K562 (cell line): Measurements from ENCODE around the gene CENPP. TPM values are rescaled to one million over a fixed set of nuclear protein-coding genes. Genes with fewer than 3 reads are reported as not detected.

Source experiments
- ARNT ChIP-seq, 2 experiments: fragments of 450-650 bp; IDR thresholded peaks; 2 replicates each; pipeline ENCODE4 v1.6.1; 2016; ENCODE audit warnings: mild to moderate bottlenecking in 1 of 2
- ATF2 ChIP-seq: sonication (generic); formaldehyde crosslinking; IDR thresholded peaks from 2 replicates; pipeline ENCODE4 v1.8.1; 2022; ENCODE audit warnings: missing genetic modification reagents
- ATF4 ChIP-seq: fragments of 450-650 bp; formaldehyde crosslinking; IDR thresholded peaks from 2 replicates; pipeline ENCODE4 v1.4.0; 2022; ENCODE audit warnings: mild to moderate bottlenecking, moderate library complexity
- DACH1 ChIP-seq: fragments of 450-650 bp; IDR thresholded peaks from 2 replicates; pipeline ENCODE4 v1.6.1; 2018; ENCODE audit not compliant: partially characterized antibody
- DEAF1 ChIP-seq: fragments of 450-650 bp; formaldehyde crosslinking; IDR thresholded peaks from 2 replicates; pipeline ENCODE4 v1.4.0; 2020; ENCODE audit warnings: mild to moderate bottlenecking, moderate library complexity
- POLR2AphosphoS5 ChIP-seq: IDR thresholded peaks from 2 replicates; pipeline ENCODE4 v1.6.1; 2011; ENCODE audit warnings: mild to moderate bottlenecking, low read depth, low read length, moderate library complexity; ENCODE audit not compliant: control insufficient read depth, insufficient read depth
- SNRNP70 ChIP-seq: fragments of 200-400 bp; formaldehyde crosslinking; optimal IDR thresholded peaks from 2 replicates; pipeline ENCODE3; 2017; ENCODE audit warnings: low read depth, low read length
- SP2 ChIP-seq: IDR thresholded peaks from 2 replicates; pipeline ENCODE4 v1.6.1; 2011; ENCODE audit warnings: mild to moderate bottlenecking, low read depth, low read length, moderate library complexity; ENCODE audit not compliant: poor library complexity, severe bottlenecking; ENCODE audit errors: extremely low read depth
- ZBTB11 ChIP-seq, 3 experiments: fragments of 200-800 bp in 1 of 3; fragments of 250-450 bp in 1 of 3; fragments of 450-650 bp in 1 of 3; sonication (Bioruptor Pico) in 1 of 3; sonication (Bioruptor generic) in 1 of 3; formaldehyde crosslinking in 1 of 3; IDR thresholded peaks; 2 replicates each; pipeline versions ENCODE4 v1.6.1 to v1.8.0; 2016 to 2022; ENCODE audit warnings: mild to moderate bottlenecking in 2 of 3, missing genetic modification characterization in 2 of 3, missing compliant biosample characterization in 1 of 3, moderate library complexity in 1 of 3
- ZFP91 ChIP-seq: sonication (generic); formaldehyde crosslinking; IDR thresholded peaks from 2 replicates; pipeline ENCODE4 v1.8.0; 2022; ENCODE audit warnings: mild to moderate bottlenecking, missing genetic modification reagents
- polyA plus RNA-seq, 8 experiments: library from polyadenylated mRNA; depleted of rRNA in 4 of 8; stranded (reverse) in 5 of 8; unstranded in 3 of 8; fragments of >200 nt; fragmentation: Nextera tagmentation in 2 of 8; fragmentation: Illumina TruSeq in 1 of 8; extraction: Ambion mirVana in 2 of 8; extraction: Trizol in 1 of 8; gene quantifications; 2 replicates each; pipeline versions ENCODE4 v1.2.1 to v1.2.3, GENCODE V29; 2011 to 2014; ENCODE audit warnings: inconsistent platforms in 1 of 8, missing spikeins in 1 of 8
- total RNA-seq, 7 experiments: library from RNA; depleted of rRNA in 6 of 7; stranded (reverse); fragments of >200 nt in 6 of 7; fragmentation: Illumina TruSeq in 2 of 7; extraction: Trizol in 2 of 7; gene quantifications; 2 replicates each; pipeline versions ENCODE4 v1.2.1 to v1.2.3, GENCODE V29; 2011 to 2021; ENCODE audit warnings: low replicate concordance in 1 of 7

CENPP gene
- total and polyA plus RNA-seq, 9 of the 15 experiments (the other 6 are each of a cell fraction or from before 2014, with no cell fraction given), result 8.0 to 28.5 (median 17.9) TPM

GRCh38 chr9:92328225-92328624 lies 2.5 kb downstream of the CENPP start (continued):
- TF ChIP-seq DEAF1 (peak; percentile 25; the same call in 1 of the 2 replicates), SNRNP70 (no peak), ZFP91 (no peak), SP2 (no peak), ARNT (IDR thresholded peaks at IDR 0.05) (no peak), ZBTB11 (CRISPR knock-in tag; IDR thresholded peaks at IDR 0.05) (peak in 1 of 3 experiments; percentile 30; a peak in 1 of 6 replicates), POLR2AphosphoS5 (no peak), ATF4 (no peak), DACH1 (no peak), ATF2 (no peak)
